GM19351 (cell line): ENCODE data around the gene MED12L.
"Not testable (repeated sequence)": the region's sequence is repeated elsewhere in the genome, so short reads cannot be mapped to it uniquely, and the experiment has no call there.

ENCODE experiments used
- ATAC-seq: cut with Tn5 transposase; IDR thresholded peaks from one replicate; pipeline ENCODE4 v1.9.1; 2021; ENCODE audit warnings: mild to moderate bottlenecking, moderate library complexity; ENCODE audit not compliant: unreplicated experiment

The MED12L gene

DNA sequence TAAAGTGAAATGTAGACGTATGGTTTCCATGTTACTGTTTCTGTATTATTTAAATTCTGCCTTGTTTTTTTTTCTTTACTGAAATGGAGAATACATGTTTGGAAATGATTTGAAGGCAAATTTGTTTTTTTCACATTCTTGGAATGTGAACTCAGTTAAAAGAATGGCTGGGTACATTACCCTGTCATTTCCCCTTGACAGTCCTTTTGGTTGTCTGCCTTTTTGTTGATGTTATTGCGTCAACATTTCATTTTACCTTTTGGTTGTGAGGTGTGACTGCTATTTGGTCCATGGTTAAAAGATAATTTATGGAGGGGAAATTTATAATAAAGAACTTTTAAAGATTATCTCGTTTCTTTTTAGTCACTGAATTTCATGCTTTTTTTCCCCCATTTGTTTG lies 120.7 kb downstream of the MED12L start:
- ATAC-seq: no peak

DNA sequence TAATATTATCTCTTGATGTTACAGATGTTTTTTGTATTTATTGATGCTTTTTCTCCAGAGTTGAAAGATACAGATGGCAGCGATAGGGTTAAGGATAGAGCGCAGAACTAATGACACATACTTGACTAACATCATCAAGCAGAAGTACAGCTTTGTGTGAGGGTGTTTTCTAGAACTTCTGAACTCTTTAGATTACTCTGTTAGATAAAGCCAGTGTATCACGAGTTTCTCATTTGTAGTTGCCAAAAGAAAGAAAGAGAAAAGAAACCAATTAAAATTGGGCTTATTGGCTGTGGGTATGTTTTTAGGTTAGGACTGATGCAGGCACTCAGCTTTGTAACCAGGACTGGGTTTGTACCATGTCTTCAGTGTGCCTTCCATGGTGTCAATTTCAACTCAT lies 124.2 kb downstream of the MED12L start:
- ATAC-seq: no peak

DNA sequence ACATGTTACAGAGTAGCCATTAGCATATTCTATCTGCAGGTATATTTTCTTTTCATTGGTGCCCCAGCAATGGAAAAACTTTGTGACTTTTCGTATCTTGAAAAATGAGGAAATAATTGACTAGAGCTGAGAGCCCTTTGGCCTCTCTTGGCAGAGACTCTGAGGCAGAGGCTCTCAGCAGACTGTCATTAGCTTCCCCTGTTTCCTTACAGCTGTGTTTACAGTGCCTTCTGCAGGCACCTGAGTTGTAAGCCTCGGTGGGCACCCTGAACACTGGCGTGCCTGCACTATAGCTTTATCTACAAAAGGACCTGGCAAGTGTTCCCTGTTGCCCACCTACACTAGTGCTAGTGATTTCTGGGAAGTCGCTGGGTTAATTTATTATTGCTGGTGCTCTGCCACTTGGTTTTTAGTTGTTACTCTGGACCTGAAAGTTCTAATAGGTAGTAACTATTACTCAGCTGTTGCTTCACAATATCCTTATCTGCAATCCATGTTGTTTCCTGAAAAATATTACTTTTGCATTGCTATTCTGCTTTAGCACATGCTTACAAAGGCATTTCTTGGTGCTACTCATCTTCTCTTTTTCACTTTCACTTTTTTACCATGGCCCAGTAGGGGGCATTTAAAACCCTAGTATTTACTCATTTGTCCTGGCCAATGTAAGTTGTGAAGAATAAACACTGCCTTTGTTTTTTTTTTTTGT lies 125.4 kb downstream of the MED12L start:
- peak; percentile 54 for ATAC-seq

- ATAC-seq: no peak
These were observed 127.7 kb downstream of the MED12L start for GRCh38 chr3:151213151-151213550.

DNA sequence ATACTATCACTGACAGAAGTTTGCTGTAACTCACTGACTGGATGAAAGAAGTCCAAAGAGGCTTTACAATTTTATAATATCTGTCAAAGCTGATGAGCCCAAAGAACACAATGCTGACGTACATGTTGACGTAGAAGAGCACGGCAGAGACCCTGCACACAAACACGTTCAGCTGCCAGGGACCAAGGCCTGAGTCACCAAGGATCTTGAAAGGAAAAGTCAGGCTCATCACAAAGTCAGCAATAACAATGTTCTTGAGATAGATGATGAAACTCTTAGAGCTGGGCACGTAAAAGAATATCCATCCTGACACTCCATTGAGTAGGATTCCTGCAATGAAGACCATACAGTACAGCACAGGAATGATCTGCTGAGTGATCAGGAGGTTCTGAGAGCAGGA lies 128.4 kb downstream of the MED12L start:
- no peak for ATAC-seq

DNA sequence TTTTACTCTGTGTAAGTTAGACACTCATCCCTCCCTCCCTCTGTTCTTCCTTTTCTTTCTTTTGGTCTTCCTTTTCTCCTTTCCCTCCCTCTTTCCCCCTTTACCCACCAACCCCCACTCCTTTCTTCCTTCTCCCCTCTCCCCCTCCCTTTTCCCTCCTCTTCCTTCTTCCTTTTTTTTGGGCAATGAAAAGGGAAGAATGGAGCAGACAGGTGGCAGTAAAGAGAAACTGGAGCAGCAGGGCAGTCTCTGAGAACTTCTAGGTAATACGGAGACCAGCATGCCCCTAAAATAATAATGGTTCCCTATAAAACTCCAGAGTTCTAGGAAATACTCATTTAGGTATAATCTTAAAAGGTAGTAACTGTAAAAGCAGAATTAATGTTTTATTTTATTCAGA lies 129.0 kb downstream of the MED12L start:
- ATAC-seq: no peak

DNA sequence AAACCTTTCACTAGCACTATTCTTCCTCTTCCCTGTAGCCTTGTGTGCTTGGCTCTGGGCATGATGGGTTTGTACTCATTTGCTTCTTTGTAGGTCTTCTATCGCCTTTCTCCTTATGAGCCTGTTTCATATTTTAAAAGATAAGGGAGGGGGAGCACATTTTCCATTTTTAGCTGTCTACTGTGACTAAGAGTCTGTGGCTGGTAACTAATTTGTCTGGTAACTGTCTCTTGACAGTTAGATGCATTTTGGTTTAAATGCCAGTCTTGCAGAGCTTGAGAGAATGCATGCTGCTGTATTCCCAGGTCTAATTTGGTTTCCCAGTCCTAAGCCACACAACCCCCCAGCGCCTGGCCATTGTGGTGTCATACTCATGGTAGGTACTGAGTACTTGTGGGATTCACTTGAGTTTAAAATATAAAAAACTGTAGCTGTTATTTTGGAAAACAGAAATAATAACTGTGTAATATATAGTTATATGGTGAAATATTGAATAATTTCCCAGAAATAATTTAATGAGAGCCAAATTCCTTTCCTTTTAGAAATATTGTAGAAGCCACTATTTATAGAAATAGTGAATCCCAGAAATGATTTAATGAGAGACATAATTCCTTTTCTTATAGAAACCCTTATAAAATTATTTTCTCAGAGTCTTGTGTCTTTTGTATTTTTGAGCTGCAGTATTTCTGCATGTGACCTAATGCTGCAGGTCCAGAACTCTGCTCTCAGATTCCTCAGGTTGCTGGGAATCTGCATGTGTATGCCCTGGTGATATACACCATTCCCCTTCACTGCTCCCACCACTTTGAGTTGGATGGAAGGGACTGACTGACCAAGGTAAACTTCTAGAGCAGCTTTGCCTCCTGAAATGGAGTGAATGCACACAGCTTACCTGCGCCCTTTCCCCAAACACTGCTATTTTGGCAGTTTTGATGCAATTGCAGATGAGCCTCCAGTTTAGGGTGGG lies 131.5 kb downstream of the MED12L start:
- ATAC-seq: no peak

DNA sequence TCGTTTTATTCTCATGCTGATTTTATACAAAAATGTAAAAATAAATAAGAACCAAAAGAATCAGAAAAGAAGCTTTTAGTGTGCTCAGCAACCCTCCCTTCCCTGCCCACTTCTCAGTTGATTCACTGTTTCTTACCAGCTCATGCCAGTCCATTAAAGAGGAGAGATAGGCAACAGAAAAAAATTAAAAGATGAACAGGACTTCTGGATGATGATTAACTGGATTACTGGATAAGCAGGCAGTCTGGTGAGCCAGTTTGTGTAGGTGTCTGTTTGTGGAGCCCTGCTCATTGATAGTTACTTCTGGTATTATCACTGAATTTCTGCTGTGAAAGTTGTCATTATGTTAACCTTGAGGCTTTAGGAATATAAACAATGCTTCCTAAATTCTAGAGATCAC lies 132.7 kb downstream of the MED12L start:
- no peak for ATAC-seq

GRCh38 chr3:151219056-151219455 lies 133.6 kb downstream of the MED12L start:
- ATAC-seq: no peak

GRCh38 chr3:151224268-151224866 lies 138.9 kb downstream of the MED12L start:
- no peak for ATAC-seq

GRCh38 chr3:151225040-151225975 lies 139.8 kb downstream of the MED12L start:
- no peak for ATAC-seq

DNA sequence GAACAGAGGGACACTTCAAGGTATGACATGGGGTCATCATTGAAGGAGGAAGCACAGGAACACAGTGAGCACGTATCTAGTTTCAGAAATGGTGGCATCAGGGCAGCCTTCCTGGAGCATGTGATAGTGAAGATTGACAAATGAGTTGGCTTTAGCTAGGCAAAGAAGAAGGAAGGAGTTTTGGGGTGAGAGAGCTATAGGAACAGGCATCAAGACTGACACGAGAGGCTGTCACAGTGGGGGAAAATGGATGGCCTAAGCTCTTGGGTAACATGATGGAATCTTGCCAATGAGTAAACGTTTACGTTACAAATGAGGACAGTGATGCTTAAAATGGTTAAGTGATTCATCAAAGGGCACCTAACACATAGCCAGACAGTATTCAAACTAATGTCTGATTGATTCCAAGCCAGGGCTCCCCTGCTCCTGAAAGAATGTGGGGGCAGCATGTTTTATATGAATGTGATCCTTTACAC lies 140.7 kb downstream of the MED12L start:
- ATAC-seq: no peak

DNA sequence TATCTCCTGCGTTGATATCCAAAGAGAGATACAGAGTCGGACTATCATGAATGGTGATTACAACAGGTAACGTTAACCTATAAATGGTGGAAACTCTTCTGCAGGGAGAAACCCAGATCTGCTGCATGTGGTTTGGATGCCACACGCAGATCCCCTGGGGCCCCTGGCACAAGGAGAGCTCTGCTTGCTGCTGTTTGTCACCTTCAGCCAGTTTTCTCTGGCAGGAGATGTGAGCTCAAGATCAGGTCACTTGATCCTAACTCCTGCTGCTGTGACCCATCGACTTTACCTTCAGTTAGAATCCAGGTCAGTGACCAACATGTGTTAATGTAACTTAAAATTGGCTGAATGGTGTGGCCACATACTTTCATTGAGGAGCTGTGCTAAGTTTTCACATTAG lies 141.4 kb downstream of the MED12L start:
- no peak for ATAC-seq

GRCh38 chr3:151227266-151227806 lies 141.9 kb downstream of the MED12L start:
- ATAC-seq: peak; percentile 33

DNA sequence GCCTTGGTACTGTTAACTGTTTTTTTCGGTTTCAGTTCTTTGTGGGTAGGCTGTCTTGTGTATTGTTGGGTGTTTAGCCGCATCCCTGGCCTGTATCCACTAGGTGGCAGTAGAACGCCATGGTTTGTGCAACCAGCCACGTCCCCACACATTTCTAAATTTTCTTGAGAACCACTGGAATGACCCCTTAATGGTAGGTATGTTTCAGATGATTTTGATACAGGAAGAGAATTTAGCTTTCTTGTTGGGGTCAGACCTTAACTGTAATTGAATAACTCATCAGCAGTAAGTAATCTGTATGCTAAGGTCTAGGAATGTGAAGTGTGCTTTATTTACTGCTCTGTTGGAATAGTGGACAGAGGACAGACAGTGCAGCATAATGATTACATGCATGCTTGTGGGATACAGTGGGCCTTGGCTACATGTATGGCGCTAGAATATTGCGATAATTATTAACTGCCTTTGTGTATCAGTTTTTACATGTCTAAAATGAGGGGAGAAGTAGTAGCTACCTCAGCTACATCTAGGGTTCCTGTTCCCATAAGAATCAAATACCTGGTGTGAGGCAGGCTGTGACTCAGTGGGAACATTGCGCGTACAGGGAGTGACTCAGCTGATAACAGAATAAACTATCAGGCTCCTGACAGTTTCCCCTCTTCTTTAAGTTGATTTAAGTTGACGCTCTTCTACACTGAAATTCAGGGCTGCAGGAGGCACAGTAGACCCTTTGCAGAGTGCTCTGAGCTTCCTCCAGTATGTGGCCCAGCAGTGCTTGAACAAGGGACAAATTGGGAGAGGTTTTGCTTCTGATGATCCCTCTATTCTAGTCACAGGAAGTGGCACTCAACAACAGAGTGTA lies 142.6 kb downstream of the MED12L start:
- ATAC-seq: peak; percentile 90

GRCh38 chr3:151228666-151229040 lies 143.2 kb downstream of the MED12L start:
- ATAC-seq: no peak

DNA sequence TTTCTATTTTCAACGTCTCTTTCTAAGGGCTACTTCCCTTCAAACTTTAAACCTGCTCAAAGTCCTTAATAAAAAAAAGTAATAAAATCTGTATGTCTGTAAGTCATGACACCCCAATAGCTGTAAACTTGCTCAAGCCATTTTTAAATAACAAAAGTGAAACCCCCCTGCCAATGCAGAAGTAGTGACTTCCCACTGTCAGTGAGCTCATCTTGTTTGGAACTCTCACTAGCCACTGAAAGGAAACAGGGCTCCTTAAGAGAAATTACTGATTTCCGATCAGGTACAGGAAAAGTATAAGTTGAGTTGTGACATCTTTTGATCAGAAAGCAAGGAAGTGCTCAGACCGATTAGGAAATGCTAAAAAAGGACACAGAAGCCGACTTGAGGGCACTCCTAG lies 145.2 kb downstream of the MED12L start:
- peak; percentile 59 for ATAC-seq

- ATAC-seq: not testable (repeated sequence)
These were observed 146.9 kb downstream of the MED12L start for GRCh38 chr3:151232403-151232802.

GRCh38 chr3:151232991-151233390 lies 147.5 kb downstream of the MED12L start:
- no peak for ATAC-seq
